ENCODE measurements around the gene SOWAHD. TPM values are rescaled to one million over a fixed set of nuclear protein-coding genes. Genes with fewer than 3 reads are reported as not detected.
"Not testable (repeated sequence)": the region's sequence is repeated elsewhere in the genome, so short reads cannot be mapped to it uniquely, and the experiment has no call there.

The SOWAHD gene
- polyA plus RNA-seq, 2 of the 4 experiments (the other 2 are of a cell fraction), result 0.05 to 0.09 TPM

GRCh38 chrX:119736206-119736764, 22.1 kb upstream of the SOWAHD start (continued):
- TF ChIP-seq EHMT2 (IDR thresholded peaks at IDR 0.05; ENCODE audit: low read depth) (no peak), NR3C1 (IDR thresholded peaks at IDR 0.05) (no peak), FOSL2 (IDR thresholded peaks at IDR 0.05) (no peak), FOSL2 (CRISPR knock-in tag; IDR thresholded peaks at IDR 0.05) (no peak)

- 73% methylated on average over 5 of the region's 5 CpGs for WGBS (ENCODE audit: missing lambda C conversion rate)
- no peak overlapping the region for H3K27ac ChIP-seq
- H3K4me2 ChIP-seq, result no peak overlapping the region
- ChIA-PET POLR2A (no interaction called here), CTCF (no interaction called here)
- no peak for FAIRE-seq
- no peak for DNase-seq (ENCODE audit: low read depth in 1 of 2, low spot score in 1 of 2)
- no peak overlapping the region for H3K4me3 ChIP-seq
- ATAC-seq, result no peak
- TF ChIP-seq EP300 (IDR thresholded peaks at IDR 0.05) (no peak), ESRRA (IDR thresholded peaks at IDR 0.05; ENCODE audit: borderline replicate concordance, low read length) (no peak), POLR2A (IDR thresholded peaks at IDR 0.05; ENCODE audit: low read length) (no peak), HOXB13 (CRISPR knock-in tag; IDR thresholded peaks at IDR 0.05; ENCODE audit: low read depth) (no peak), CEBPB (IDR thresholded peaks at IDR 0.05) (no peak), KDM5A (IDR thresholded peaks at IDR 0.05) (no peak), ZNF302 (CRISPR knock-in tag; IDR thresholded peaks at IDR 0.05) (no peak), MAX (IDR thresholded peaks at IDR 0.05) (no peak), NR3C1 (IDR thresholded peaks at IDR 0.05) (no peak), ELK1 (IDR thresholded peaks at IDR 0.05; ENCODE audit: low read depth, low read length) (no peak), ZC3H11A (IDR thresholded peaks at IDR 0.05) (no peak), ZFP36 (IDR thresholded peaks at IDR 0.05; ENCODE audit: borderline replicate concordance, partially characterized antibody) (no peak), TP53 (CRISPR knock-in tag; IDR thresholded peaks at IDR 0.05) (no peak), EHF (CRISPR knock-in tag; IDR thresholded peaks at IDR 0.05) (no peak), HES2 (IDR thresholded peaks at IDR 0.05) (no peak), USF2 (IDR thresholded peaks at IDR 0.05) (no peak)
- H3K4me1 ChIP-seq, result no peaks in the 10 kb centered on the region
- H3K9me3 ChIP-seq, result no peaks in the 10 kb centered on the region
These were observed 19.6 kb upstream of the SOWAHD start for GRCh38 chrX:119738742-119739141.

- Histone ChIP-seq H3K4me3 (no peak overlapping the region), H3K9me3 (no peaks in the 10 kb centered on the region), H3K4me2 (no peak overlapping the region), H3K27ac (no peak overlapping the region), H3K4me1 (no peaks in the 10 kb centered on the region)
- 56% methylated on average over 4 of the region's 4 CpGs for WGBS (ENCODE audit: missing lambda C conversion rate)
- FAIRE-seq, result no peak
- no peak for TF ChIP-seq TP53 (CRISPR knock-in tag; IDR thresholded peaks at IDR 0.05)
- TF ChIP-seq POLR2A (IDR thresholded peaks at IDR 0.05; ENCODE audit: low read length), result no peak
- TF ChIP-seq POLR2AphosphoS2 (conservative IDR thresholded peaks at IDR 0.05; ENCODE audit: low read length), result no peak
- TF ChIP-seq ZC3H11A (IDR thresholded peaks at IDR 0.05), result no peak
- TF ChIP-seq JUN (IDR thresholded peaks at IDR 0.05), result no peak
- TF ChIP-seq ELK1 (IDR thresholded peaks at IDR 0.05; ENCODE audit: low read depth, low read length), result no peak
- TF ChIP-seq KDM1A (IDR thresholded peaks at IDR 0.05; ENCODE audit: low read depth), result no peak
- TF ChIP-seq MAX (IDR thresholded peaks at IDR 0.05), result no peak
- no peak for TF ChIP-seq CHD2 (IDR thresholded peaks at IDR 0.05; ENCODE audit: low read length, partially characterized antibody)
- no peak for TF ChIP-seq RAD21 (conservative IDR thresholded peaks at IDR 0.05 in 1 of 2, IDR thresholded peaks at IDR 0.05 in 1 of 2)
- POLR2A ChIA-PET, result interaction anchor here (0.9 kb wide), 1 partner anchor 46 kb away, joined by 3 read pairs; the partner anchor contains the start of gene RPL39
- DNase-seq (ENCODE audit: low read depth in 1 of 2, low spot score in 1 of 2), result no peak
- ATAC-seq, result no peak
- CTCF ChIA-PET, result interaction anchor here (1.8 to 4.4 kb wide), 3 partner anchors 9 to 229 kb away, joined by 4 to 22 read pairs (median 12); no protein-coding TSS in a partner anchor
These were observed 13.0 kb upstream of the SOWAHD start for GRCh38 chrX:119745283-119745848.

GRCh38 chrX:119750131-119750530, 8.3 kb upstream of the SOWAHD start:
- FAIRE-seq; H3K4me1 ChIP-seq; POLR2A ChIA-PET; ATAC-seq; H3K4me3 ChIP-seq; H3K4me2 ChIP-seq; H3K27ac ChIP-seq; DNase-seq (ENCODE audit: low read depth in 1 of 2, low spot score in 1 of 2); H3K9me3 ChIP-seq: not testable (repeated sequence)
- 84% methylated on average over 9 of the region's 9 CpGs for WGBS (ENCODE audit: missing lambda C conversion rate)
- CTCF ChIA-PET, result interaction anchor here (2.4 kb wide), 1 partner anchor 233 kb away, joined by 8 read pairs; no protein-coding TSS in a partner anchor

- H3K4me1 ChIP-seq; H3K9me3 ChIP-seq; H3K4me2 ChIP-seq; H3K27ac ChIP-seq; H3K4me3 ChIP-seq; POLR2A ChIA-PET; FAIRE-seq; DNase-seq (ENCODE audit: low read depth in 1 of 2, low spot score in 1 of 2); CTCF ChIA-PET; ATAC-seq: not testable (repeated sequence)
- no CpG with 5 or more reads among the region's 27 CpGs for WGBS (ENCODE audit: missing lambda C conversion rate)
These were observed 7.6 kb upstream of the SOWAHD start for GRCh38 chrX:119750751-119751150.
